Body of pancreas (tissue), 4 donors: ENCODE results near the gene ZSWIM6.

Source experiments
- CTCF ChIP-seq, 7 experiments: fragments of 450-650 bp in 4 of 7; fragments of 200-600 bp in 3 of 7; sonication (generic) in 3 of 7; IDR thresholded peaks; one replicate each; pipeline ENCODE4 v1.5.1; 2016 to 2019; ENCODE audit warnings: antibody characterized with exemption in 7 of 7
- POLR2A ChIP-seq, 3 donors: fragments of 450-650 bp; IDR thresholded peaks; one replicate each; pipeline ENCODE4 v1.6.1; 2016; ENCODE audit warnings: antibody characterized with exemption in 3 of 3, mild to moderate bottlenecking in 2 of 3

GRCh38 chr5:61313960-61314681, 17.9 kb upstream of the ZSWIM6 start:
- TF ChIP-seq CTCF (IDR thresholded peaks at IDR 0.05) (no peak), POLR2A (IDR thresholded peaks at IDR 0.05) (no peak)
